Spleen (tissue), 11 donors: ENCODE data around the gene DDX11. TPM values are rescaled to one million over a fixed set of nuclear protein-coding genes. Genes with fewer than 3 reads are reported as not detected.
"Not testable (repeated sequence)": the region's sequence is repeated elsewhere in the genome, so short reads cannot be mapped to it uniquely, and the experiment has no call there.

ENCODE experiments used
- DNase-seq: peaks from one replicate; pipeline ENCODE4 v3.0.0-alpha.2; 2020
- H3K27ac ChIP-seq, 8 donors: fragments of 200-600 bp; sonication (generic) in 7 of 8; 1 replicate in 4 of 8; 2 replicates in 4 of 8; pipeline versions ENCODE4 v1.5.0 to v1.8.0; 2016 to 2021; ENCODE audit warnings: inconsistent platforms in 4 of 8, mild to moderate bottlenecking in 4 of 8, moderate library complexity in 1 of 8
- H3K27me3 ChIP-seq, 7 donors: fragments of 200-600 bp; sonication (generic) in 6 of 7; replicated peaks in 1 of 7; 1 replicate in 4 of 7; 2 replicates in 3 of 7; pipeline versions ENCODE4 v1.5.0 to v1.8.0; 2016 to 2021; ENCODE audit warnings: inconsistent platforms in 3 of 7, mild to moderate bottlenecking in 1 of 7
- H3K36me3 ChIP-seq, 6 donors: fragments of 200-600 bp; sonication (generic) in 5 of 6; 1 replicate in 4 of 6; 2 replicates in 2 of 6; pipeline versions ENCODE4 v1.5.0 to v1.8.0; 2016 to 2021; ENCODE audit warnings: inconsistent platforms in 2 of 6
- H3K4me1 ChIP-seq, 6 donors: fragments of 200-600 bp; sonication (generic) in 5 of 6; 1 replicate in 3 of 6; 2 replicates in 3 of 6; pipeline versions ENCODE4 v1.5.0 to v1.8.0; 2016 to 2021; ENCODE audit warnings: inconsistent platforms in 3 of 6
- H3K4me3 ChIP-seq, 8 donors: fragments of 200-600 bp; sonication (generic) in 7 of 8; 1 replicate in 4 of 8; 2 replicates in 4 of 8; pipeline versions ENCODE4 v1.5.0 to v1.8.0; 2016 to 2021; ENCODE audit warnings: inconsistent platforms in 4 of 8, mild to moderate bottlenecking in 4 of 8, moderate library complexity in 2 of 8
- H3K9me3 ChIP-seq, 8 donors: fragments of 200-600 bp; sonication (generic) in 7 of 8; 1 replicate in 4 of 8; 2 replicates in 4 of 8; pipeline versions ENCODE4 v1.5.0 to v1.8.0; 2016 to 2021; ENCODE audit warnings: inconsistent platforms in 4 of 8
- POLR2AphosphoS5 ChIP-seq, 3 donors: sonication (generic); formaldehyde crosslinking; IDR thresholded peaks; one replicate each; pipeline ENCODE4 v1.5.1; 2017; ENCODE audit warnings: antibody characterized with exemption in 3 of 3
- WGBS, 5 donors: extraction: QIAGEN DNeasy Blood & Tissue Kit in 3 of 5; methylation state at CpG; one replicate each; pipeline versions ENCODE4 v1.1.5 to v1.1.7; 2013 to 2018; 5-methylcytosine and 5-hydroxymethylcytosine counted together
- intact Hi-C: fragments of 100-400 bp; cut with DNase I; formaldehyde crosslinking; loops from one replicate; pipeline ENCODE4 v1.15.0; 2023; ENCODE audit warnings: low total_unique reads
- polyA plus RNA-seq, 3 donors: library from polyadenylated mRNA; stranded (reverse); fragments of 200-250 nt; gene quantifications; one replicate each; pipeline ENCODE4 v1.2.1, GENCODE V29; 2013
- total RNA-seq, 7 donors: library from RNA; depleted of rRNA in 3 of 7; stranded (reverse); fragments of >200 nt in 3 of 7; fragmentation: NEBNext Ultra II Directional in 4 of 7; extraction: Animal tissue kit (Norgen Biotek cat#: 25700) in 4 of 7; gene quantifications; one replicate each; pipeline versions ENCODE4 v1.1.0 to v1.2.1, GENCODE V29; 2016 to 2021
- donor health status: healthy with polysubstance abuse.
- donor health status: DM: no; HTN: no; CAD: no; lungs with moderate emphysema.
- donor health status: DM: no; HTN: no; CAD: no.
- donor health status: Bipolar disorder and iron deficiency.
- donor health status: healthy.
- donor health status: DM: no; HTN: no; CAD: no.
- donor health status: DM: yes; HTN: yes; CAD: no.

The DDX11 gene
- total and polyA plus RNA-seq, 10 donors = 13.3 to 66.7 (median 34.0) TPM

DNA sequence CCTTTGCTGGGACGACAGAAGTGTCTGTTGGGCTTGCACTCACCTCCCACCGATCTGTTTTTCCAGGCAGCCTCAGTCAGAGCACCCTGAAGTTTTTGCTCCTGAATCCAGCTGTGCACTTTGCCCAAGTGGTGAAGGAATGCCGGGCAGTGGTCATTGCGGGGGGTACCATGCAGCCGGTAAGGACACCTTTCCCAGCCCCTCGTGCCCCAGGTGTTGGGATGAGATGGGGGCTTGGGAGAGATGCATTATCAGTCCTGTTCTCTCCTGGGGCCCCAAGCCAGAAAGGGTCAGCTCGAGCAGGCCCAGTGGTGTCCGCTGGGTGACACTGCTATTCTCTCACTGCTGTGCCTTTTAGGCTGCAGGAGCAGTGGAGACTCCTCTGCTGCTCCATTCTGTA lies 24.2 kb downstream of the DDX11 start:
- 88 to 99% (median 93%) methylated on average over 4 to 8 of the region's 8 CpGs for WGBS, 5 donors
- H3K27me3 ChIP-seq, H3K9me3 ChIP-seq, H3K27ac ChIP-seq, H3K4me1 ChIP-seq, intact Hi-C loops, H3K4me3 ChIP-seq: not testable (repeated sequence)
- H3K36me3 ChIP-seq = peaks cover 0 to 87% (median 10%) of the 10 kb centered on the region in 6 donors
- DNase-seq = peak; percentile 58

GRCh38 chr12:31098363-31098762 lies 24.7 kb downstream of the DDX11 start:
- H3K27ac ChIP-seq, intact Hi-C loops, H3K4me1 ChIP-seq, DNase-seq, H3K4me3 ChIP-seq, H3K9me3 ChIP-seq, H3K27me3 ChIP-seq: not testable (repeated sequence)
- peaks cover 0 to 88% (median 10%) of the 10 kb centered on the region in 6 donors for H3K36me3 ChIP-seq
- WGBS, 5 donors = 68 to 98% (median 86%) methylated on average over 5 of the region's 5 CpGs

DNA sequence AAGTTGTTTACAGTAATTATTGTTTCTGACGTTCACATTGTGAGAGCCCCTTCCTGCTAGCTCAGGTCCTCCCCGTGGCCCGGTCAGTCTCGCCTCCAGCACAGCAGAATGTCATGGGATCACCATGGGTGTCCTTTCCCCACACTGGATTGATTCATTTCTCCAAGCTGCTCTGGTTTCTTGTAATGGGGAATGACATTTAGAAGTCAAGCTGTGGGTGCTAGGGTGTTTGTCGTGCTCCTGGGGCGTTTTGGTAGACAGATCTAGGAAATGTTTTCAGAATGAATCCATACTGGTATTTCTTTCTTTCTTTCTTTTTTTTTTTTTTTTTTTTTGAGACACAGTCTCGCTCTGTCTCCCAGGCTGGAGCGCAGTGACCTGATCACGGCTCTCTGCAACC lies 25.1 kb downstream of the DDX11 start:
- H3K4me3 ChIP-seq, intact Hi-C loops, H3K4me1 ChIP-seq, H3K27me3 ChIP-seq, H3K9me3 ChIP-seq, H3K27ac ChIP-seq: not testable (repeated sequence)
- DNase-seq = peak; percentile 1
- H3K36me3 ChIP-seq = peaks cover 0 to 89% (median 10%) of the 10 kb centered on the region in 6 donors
- 92 to 97% (median 92%) methylated on average over 4 to 9 of the region's 9 CpGs for WGBS, 5 donors

GRCh38 chr12:31099434-31099833 lies 25.8 kb downstream of the DDX11 start:
- WGBS, 5 donors = 64 to 83% (median 81%) methylated on average over 1 to 2 of the region's 2 CpGs
- intact Hi-C loops = not testable (repeated sequence)
- H3K36me3 ChIP-seq = peaks cover 0 to 89% (median 10%) of the 10 kb centered on the region in 6 donors

DNA sequence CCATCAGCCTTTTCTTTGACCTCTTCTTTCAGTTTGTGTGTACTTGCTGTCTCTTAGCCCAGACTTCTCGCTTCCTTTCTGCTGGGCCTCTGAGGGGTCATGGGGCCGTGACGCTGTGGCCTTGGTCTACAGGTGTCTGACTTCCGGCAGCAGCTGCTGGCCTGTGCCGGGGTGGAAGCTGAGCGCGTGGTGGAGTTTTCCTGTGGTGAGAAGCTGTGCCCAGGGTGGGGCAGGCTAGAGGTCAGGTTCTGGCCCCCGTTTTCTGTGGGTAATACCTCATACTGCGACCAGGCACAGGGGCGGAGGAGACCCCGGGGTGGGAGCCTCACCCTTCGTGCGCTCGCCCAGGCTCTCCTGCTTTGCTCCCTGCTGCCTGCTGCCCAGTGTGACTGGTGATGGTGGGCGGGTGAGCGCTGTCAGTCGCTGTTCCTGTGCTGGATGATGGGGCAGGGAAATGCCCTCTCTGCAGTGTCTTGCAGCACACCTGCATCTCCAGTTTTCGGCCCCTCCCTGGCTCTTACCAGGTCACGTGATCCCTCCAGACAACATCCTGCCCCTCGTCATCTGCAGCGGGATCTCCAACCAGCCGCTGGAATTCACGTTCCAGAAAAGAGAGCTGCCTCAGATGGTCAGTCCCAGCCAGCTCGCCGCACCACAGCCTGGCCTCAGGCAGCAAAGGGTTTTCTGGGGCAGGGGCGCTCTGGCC lies 27.0 kb downstream of the DDX11 start:
- peak in 1 of 3 donors; percentile 39 for TF ChIP-seq POLR2AphosphoS5 (IDR thresholded peaks at IDR 0.05)
- intact Hi-C loops, H3K27me3 ChIP-seq, H3K4me1 ChIP-seq, H3K4me3 ChIP-seq, H3K9me3 ChIP-seq: not testable (repeated sequence)
- DNase-seq = peak; percentile 84
- Histone ChIP-seq H3K36me3 (peaks cover 0 to 87% (median 7%) of the 10 kb centered on the region in 6 donors), H3K27ac (peak overlapping the region in 3 of 8 donors; percentile 31 to 54 (median 48))
- WGBS, 5 donors = 67 to 87% (median 76%) methylated on average over 19 to 26 of the region's 26 CpGs

More at GRCh38 chr12:31099434-31099833, 25.8 kb downstream of the DDX11 start:
- not testable (repeated sequence) for H3K4me1 ChIP-seq, DNase-seq, H3K27ac ChIP-seq, H3K4me3 ChIP-seq, H3K27me3 ChIP-seq, H3K9me3 ChIP-seq

DNA sequence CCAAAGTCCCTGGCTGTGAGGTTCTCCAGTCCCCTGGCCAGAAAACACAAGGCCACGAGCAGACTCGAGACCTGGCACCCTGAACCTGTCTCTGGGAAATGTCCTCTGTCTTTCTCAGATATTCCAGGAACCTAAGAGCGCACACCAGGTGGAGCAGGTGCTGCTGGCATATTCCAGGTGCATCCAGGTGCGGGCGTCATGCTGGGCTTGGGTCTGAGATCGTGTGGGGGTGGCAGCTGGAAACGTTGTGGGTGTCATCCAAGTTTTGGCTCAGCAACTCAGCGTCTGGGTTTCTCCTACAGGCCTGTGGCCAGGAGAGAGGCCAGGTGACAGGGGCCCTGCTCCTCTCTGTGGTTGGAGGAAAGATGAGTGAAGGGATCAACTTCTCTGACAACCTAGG lies 28.5 kb downstream of the DDX11 start:
- H3K4me1 ChIP-seq, H3K27ac ChIP-seq, H3K27me3 ChIP-seq, H3K4me3 ChIP-seq, H3K9me3 ChIP-seq, DNase-seq, intact Hi-C loops: not testable (repeated sequence)
- peaks cover 0 to 81% (median 5%) of the 10 kb centered on the region in 6 donors for H3K36me3 ChIP-seq
- 84 to 91% (median 88%) methylated on average over 5 to 8 of the region's 8 CpGs for WGBS, 5 donors

- H3K4me1 ChIP-seq, H3K4me3 ChIP-seq, H3K9me3 ChIP-seq, DNase-seq, H3K27ac ChIP-seq, intact Hi-C loops, H3K27me3 ChIP-seq: not testable (repeated sequence)
- peaks cover 0 to 76% (median 5%) of the 10 kb centered on the region in 6 donors for H3K36me3 ChIP-seq
- 92 to 97% (median 96%) methylated on average over 9 of the region's 9 CpGs for WGBS, 5 donors
These were observed 28.9 kb downstream of the DDX11 start for GRCh38 chr12:31102596-31102995.

DNA sequence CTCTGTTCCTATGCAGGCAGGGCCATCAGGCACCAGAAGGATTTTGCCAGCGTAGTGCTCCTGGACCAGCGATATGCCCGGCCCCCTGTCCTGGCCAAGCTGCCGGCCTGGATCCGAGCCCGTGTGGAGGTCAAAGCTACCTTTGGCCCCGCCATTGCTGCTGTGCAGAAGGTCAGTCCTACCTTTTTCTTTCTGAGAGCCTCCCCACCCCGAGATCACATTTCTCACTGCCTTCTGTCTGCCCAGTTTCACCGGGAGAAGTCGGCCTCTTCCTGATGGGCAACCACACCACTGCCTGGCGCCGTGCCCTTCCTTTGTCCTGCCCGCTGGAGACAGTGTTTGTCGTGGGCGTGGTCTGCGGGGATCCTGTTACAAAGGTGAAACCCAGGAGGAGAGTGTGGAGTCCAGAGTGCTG lies 29.9 kb downstream of the DDX11 start:
- H3K27me3 ChIP-seq, H3K4me1 ChIP-seq, intact Hi-C loops, H3K27ac ChIP-seq, H3K4me3 ChIP-seq, H3K9me3 ChIP-seq: not testable (repeated sequence)
- H3K36me3 ChIP-seq = peaks cover 0 to 66% (median 5%) of the 10 kb centered on the region in 6 donors
- peak; percentile 80 for DNase-seq
- TF ChIP-seq POLR2AphosphoS5 (IDR thresholded peaks at IDR 0.05) = peak in 1 of 3 donors; percentile 6
- WGBS, 5 donors = 71 to 83% (median 77%) methylated on average over 15 to 16 of the region's 16 CpGs

DNA sequence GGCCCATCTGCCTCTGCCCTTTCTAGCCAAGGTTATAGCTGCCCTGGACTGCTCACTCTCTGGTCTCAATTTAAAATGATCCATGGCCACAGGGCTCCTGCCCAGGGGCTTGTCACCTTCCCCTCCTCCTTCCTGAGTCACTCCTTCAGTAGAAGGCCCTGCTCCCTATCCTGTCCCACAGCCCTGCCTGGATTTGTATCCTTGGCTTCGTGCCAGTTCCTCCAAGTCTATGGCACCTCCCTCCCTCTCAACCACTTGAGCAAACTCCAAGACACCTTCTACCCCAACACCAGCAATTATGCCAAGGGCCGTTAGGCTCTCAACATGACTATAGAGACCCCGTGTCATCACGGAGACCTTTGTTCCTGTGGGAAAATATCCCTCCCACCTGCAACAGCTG lies 30.6 kb downstream of the DDX11 start:
- H3K36me3 ChIP-seq = peaks cover 0 to 62% (median 5%) of the 10 kb centered on the region in 6 donors
- H3K27ac ChIP-seq, H3K27me3 ChIP-seq, H3K4me1 ChIP-seq, DNase-seq, intact Hi-C loops, H3K9me3 ChIP-seq, H3K4me3 ChIP-seq: not testable (repeated sequence)
- 67 to 90% (median 77%) methylated on average over 3 to 4 of the region's 4 CpGs for WGBS, 5 donors

GRCh38 chr12:31104773-31105172 lies 31.1 kb downstream of the DDX11 start:
- H3K27me3 ChIP-seq, DNase-seq, intact Hi-C loops, H3K27ac ChIP-seq, H3K4me1 ChIP-seq, H3K9me3 ChIP-seq, H3K4me3 ChIP-seq: not testable (repeated sequence)
- H3K36me3 ChIP-seq = peaks cover 0 to 62% (median 5%) of the 10 kb centered on the region in 6 donors
- 89 to 95% (median 92%) methylated on average over 11 to 14 of the region's 14 CpGs for WGBS, 5 donors
